Colonic mucosa (tissue), 4 donors: ENCODE measurements around the gene ZNF451. TPM values are rescaled to one million over a fixed set of nuclear protein-coding genes. Genes with fewer than 3 reads are reported as not detected.

ENCODE experiments used
- DNase-seq: peaks from one replicate; pipeline ENCODE4 v3.0.0-alpha.2; 2020
- H3K27ac ChIP-seq: fragments of 200-600 bp; one replicate; pipeline ENCODE4 v1.8.0; 2021
- H3K27me3 ChIP-seq: fragments of 200-600 bp; one replicate; pipeline ENCODE4 v1.8.0; 2021
- H3K36me3 ChIP-seq: fragments of 200-600 bp; one replicate; pipeline ENCODE4 v1.8.0; 2021
- H3K4me1 ChIP-seq: fragments of 200-600 bp; one replicate; pipeline ENCODE4 v1.8.0; 2021; ENCODE audit warnings: mild to moderate bottlenecking
- H3K4me3 ChIP-seq: fragments of 200-600 bp; one replicate; pipeline ENCODE4 v1.8.0; 2021
- H3K9ac ChIP-seq, 2 donors: one replicate each; pipeline ENCODE4 v1.7.0; 2013; ENCODE audit warnings: control low read depth in 2 of 2, low read depth in 2 of 2, low read length in 2 of 2
- H3K9me3 ChIP-seq: fragments of 200-600 bp; one replicate; pipeline ENCODE4 v1.8.0; 2021
- CTCF ChIP-seq: fragments of 200-600 bp; IDR thresholded peaks from one replicate; pipeline ENCODE4 v1.8.0; 2022; ENCODE audit warnings: antibody characterized with exemption, mild to moderate bottlenecking
- intact Hi-C: fragments of 100-400 bp; cut with DNase I; formaldehyde crosslinking; loops from one replicate; pipeline ENCODE4 v1.14.1; 2022
- total RNA-seq, 2 donors: library from RNA; stranded (reverse); fragmentation: NEBNext Ultra II Directional in 1 of 2; extraction: Animal tissue kit (Norgen Biotek cat#: 25700) in 1 of 2; gene quantifications; one replicate each; pipeline ENCODE4 v1.2.1, GENCODE V29; 2021
- donor health status: healthy.
- donor health status: DM: no; HTN: no; CAD: no.
- donor health status: DM: no; HTN: no; CAD: no.

ZNF451 gene
- total RNA-seq, 2 donors from 2014 or later, result 35.1 to 35.9 TPM

DNA sequence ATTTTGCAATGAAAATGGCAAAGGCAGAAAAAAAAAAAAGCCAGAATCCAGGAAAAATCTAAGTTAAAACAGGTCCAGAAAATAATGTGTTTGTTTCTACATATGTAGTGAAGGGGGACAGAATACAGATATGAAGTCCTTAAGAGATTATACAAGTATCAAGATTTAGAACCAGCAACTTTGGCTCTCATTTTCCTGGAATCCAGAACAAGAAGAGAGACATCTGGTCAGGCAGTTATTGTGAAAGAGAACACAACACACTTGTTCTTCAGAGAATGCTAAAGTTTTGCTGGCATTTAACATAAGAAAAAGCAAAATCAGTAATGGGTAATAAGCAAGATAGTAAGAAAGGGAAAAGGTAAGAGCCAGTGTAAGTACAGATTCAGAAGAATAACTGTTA lies 103.2 kb downstream of the ZNF451 start:
- Histone ChIP-seq H3K9me3 (no peaks in the 10 kb centered on the region), H3K9ac (no peak overlapping the region), H3K4me1 (no peaks in the 10 kb centered on the region), H3K4me3 (no peak overlapping the region), H3K36me3 (no peaks in the 10 kb centered on the region), H3K27me3 (no peaks in the 10 kb centered on the region), H3K27ac (no peak overlapping the region)
- DNase-seq, result no peak
- TF ChIP-seq CTCF, result no peak
- intact Hi-C loops, result no loop called here

DNA sequence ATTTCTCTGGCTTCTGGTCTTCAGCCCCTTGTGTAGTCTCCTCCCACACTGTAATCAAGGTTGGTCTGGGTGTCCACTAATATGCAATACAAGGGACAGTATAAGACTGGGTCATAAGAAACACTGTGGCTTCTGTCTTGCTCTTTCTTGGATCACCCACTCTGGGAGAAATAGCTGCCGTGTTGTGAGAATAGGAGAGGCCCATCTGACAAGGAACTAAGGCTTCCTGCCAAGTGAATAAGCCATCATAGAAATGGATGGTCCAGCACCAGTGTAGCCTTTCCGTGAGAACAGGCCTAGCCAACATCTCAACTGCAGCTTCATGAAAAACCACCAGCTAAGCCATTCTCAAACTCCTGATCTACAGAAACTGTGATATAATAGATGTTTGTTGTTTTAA lies 105.5 kb downstream of the ZNF451 start:
- no peak overlapping the region for H3K27ac ChIP-seq
- H3K9ac ChIP-seq, result no peak overlapping the region
- intact Hi-C loops, result no loop called here
- no peak for TF ChIP-seq CTCF
- no peaks in the 10 kb centered on the region for H3K36me3 ChIP-seq
- no peaks in the 10 kb centered on the region for H3K27me3 ChIP-seq
- H3K9me3 ChIP-seq, result no peaks in the 10 kb centered on the region
- H3K4me1 ChIP-seq, result no peaks in the 10 kb centered on the region
- H3K4me3 ChIP-seq, result no peak overlapping the region
- no peak for DNase-seq

DNA sequence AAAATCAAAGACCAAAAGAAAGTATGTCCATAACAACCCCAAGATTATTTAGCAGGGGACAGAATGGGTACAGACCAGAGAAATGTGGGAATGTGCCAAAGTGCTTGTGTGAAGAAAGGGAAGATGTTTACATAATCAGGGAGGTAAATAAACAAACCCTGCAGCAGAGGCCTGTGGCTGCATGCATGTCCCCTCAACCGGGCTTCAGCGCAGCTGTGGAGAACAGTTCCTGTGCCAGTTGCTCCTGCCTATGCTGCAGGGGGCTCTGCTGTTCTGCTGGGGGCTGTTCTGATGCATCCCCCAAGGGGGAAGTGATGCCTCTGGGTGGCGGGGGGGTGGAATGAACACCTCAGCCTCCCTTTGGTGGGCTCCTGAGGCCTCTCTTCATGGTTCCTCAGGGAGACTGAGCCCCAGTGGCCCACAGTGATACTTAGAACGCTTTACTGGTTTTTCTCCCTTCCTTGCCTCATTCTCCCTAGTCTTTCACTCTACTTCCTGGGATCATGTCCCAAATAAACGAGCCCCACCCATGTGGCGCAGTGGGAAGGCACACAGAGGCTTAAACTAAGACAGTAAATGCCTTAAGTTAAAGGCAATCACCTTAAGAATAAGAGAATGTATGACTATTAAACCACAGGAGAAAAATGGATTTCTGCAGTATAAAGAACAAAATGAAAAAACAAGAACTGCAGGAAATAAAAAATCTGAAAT lies 109.1 kb downstream of the ZNF451 start:
- Histone ChIP-seq H3K27me3 (no peaks in the 10 kb centered on the region), H3K4me3 (no peak overlapping the region), H3K27ac (no peak overlapping the region), H3K4me1 (no peaks in the 10 kb centered on the region), H3K9ac (no peak overlapping the region), H3K36me3 (no peaks in the 10 kb centered on the region), H3K9me3 (no peaks in the 10 kb centered on the region)
- TF ChIP-seq CTCF, result no peak
- intact Hi-C loops, result no loop called here
- peak; percentile 65 for DNase-seq

DNA sequence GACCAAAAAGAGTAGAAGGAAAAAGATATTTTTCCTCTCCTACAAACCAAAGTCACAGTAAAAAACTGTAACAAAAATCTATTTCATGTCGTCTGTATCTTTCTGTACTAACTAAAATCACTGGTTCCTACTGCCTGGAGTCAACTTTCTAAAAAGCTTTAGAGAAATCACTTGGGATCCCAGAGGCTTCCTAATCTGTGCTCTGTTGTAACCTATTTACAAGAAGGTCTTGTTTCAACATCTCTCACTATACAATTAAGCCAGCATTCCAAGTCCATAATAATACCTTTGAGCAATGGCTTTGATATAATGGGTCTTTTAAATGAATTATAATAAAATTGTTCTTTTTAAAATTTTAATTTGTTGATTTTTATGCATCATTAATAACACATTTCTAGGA lies 111.7 kb downstream of the ZNF451 start:
- no peaks in the 10 kb centered on the region for H3K27me3 ChIP-seq
- intact Hi-C loops, result no loop called here
- H3K9me3 ChIP-seq, result no peaks in the 10 kb centered on the region
- H3K36me3 ChIP-seq, result no peaks in the 10 kb centered on the region
- TF ChIP-seq CTCF, result no peak
- no peak overlapping the region for H3K4me3 ChIP-seq
- H3K27ac ChIP-seq, result no peak overlapping the region
- H3K9ac ChIP-seq, result no peak overlapping the region
- no peaks in the 10 kb centered on the region for H3K4me1 ChIP-seq
- DNase-seq, result no peak

GRCh38 chr6:57205550-57206328 lies 115.8 kb downstream of the ZNF451 start:
- H3K36me3 ChIP-seq, result no peaks in the 10 kb centered on the region
- H3K27ac ChIP-seq, result no peak overlapping the region
- H3K4me1 ChIP-seq, result no peaks in the 10 kb centered on the region
- intact Hi-C loops, result no loop called here
- no peak for DNase-seq
- no peak for TF ChIP-seq CTCF
- no peak overlapping the region for H3K9ac ChIP-seq
- H3K4me3 ChIP-seq, result no peak overlapping the region
- H3K9me3 ChIP-seq, result no peaks in the 10 kb centered on the region
- H3K27me3 ChIP-seq, result no peaks in the 10 kb centered on the region
